Endodermal cell (in vitro differentiated cells): ENCODE results near the gene DNAJC12. TPM values are rescaled to one million over a fixed set of nuclear protein-coding genes. Genes with fewer than 3 reads are reported as not detected.

Experiments used
- DNase-seq: peaks from one replicate; pipeline ENCODE4 v3.0.0-alpha.2; 2017
- H3K27ac ChIP-seq: 2 replicates; pipeline ENCODE4 v1.5.1; 2013; ENCODE audit warnings: mild to moderate bottlenecking, low read depth, low read length, moderate library complexity
- H3K27me3 ChIP-seq: 2 replicates; pipeline ENCODE4 v1.6.1; 2013; ENCODE audit warnings: mild to moderate bottlenecking, low read length, moderate library complexity; ENCODE audit not compliant: insufficient read depth, control insufficient read depth, poor library complexity, severe bottlenecking
- H3K36me3 ChIP-seq: 2 replicates; pipeline ENCODE4 v1.7.0; 2013; ENCODE audit warnings: mild to moderate bottlenecking, low read length, moderate library complexity; ENCODE audit not compliant: control insufficient read depth, insufficient read depth
- H3K4me1 ChIP-seq: one replicate; pipeline ENCODE4 v1.7.0; 2013; ENCODE audit warnings: low read length; ENCODE audit not compliant: control insufficient read depth, insufficient read depth
- H3K4me3 ChIP-seq: 2 replicates; pipeline ENCODE4 v1.5.1; 2013; ENCODE audit warnings: mild to moderate bottlenecking, low read length, moderate library complexity
- H3K9ac ChIP-seq: 2 replicates; pipeline ENCODE4 v1.6.1; 2013; ENCODE audit warnings: mild to moderate bottlenecking, low read length, moderate library complexity; ENCODE audit not compliant: poor library complexity, severe bottlenecking; ENCODE audit errors: extremely low read depth
- H3K9me3 ChIP-seq: 2 replicates; pipeline ENCODE4 v1.6.1; 2013; ENCODE audit warnings: mild to moderate bottlenecking, low read length, moderate library complexity; ENCODE audit not compliant: control insufficient read depth
- H3K27ac Mint-ChIP-seq: 2 replicates; pipeline ENCODE4 v1.8.0; 2020; ENCODE audit warnings: mixed read lengths
- H3K27me3 Mint-ChIP-seq: 2 replicates; pipeline ENCODE4 v1.8.0; 2021; ENCODE audit warnings: mild to moderate bottlenecking, mixed read lengths; ENCODE audit not compliant: insufficient read depth
- H3K36me3 Mint-ChIP-seq: 2 replicates; pipeline ENCODE4 v1.8.0; 2020; ENCODE audit warnings: low read depth, mixed read lengths
- H3K4me1 Mint-ChIP-seq: 2 replicates; pipeline ENCODE4 v1.8.0; 2020; ENCODE audit warnings: mixed read lengths
- H3K4me3 Mint-ChIP-seq: 2 replicates; pipeline ENCODE4 v1.8.0; 2020; ENCODE audit warnings: mild to moderate bottlenecking, moderate library complexity, mixed read lengths
- H3K9me3 Mint-ChIP-seq: 2 replicates; pipeline ENCODE4 v1.8.0; 2020; ENCODE audit warnings: mild to moderate bottlenecking, mixed read lengths
- WGBS, 2 experiments: methylation state at CpG; one replicate each; pipeline versions ENCODE4 v1.1.5 to v1.1.7; 2013; ENCODE audit warnings: missing lambda C conversion rate in 2 of 2, mixed read lengths in 1 of 2; ENCODE audit not compliant: insufficient coverage in 1 of 2, insufficient read length in 1 of 2; 5-methylcytosine and 5-hydroxymethylcytosine counted together
- total RNA-seq, 2 donors: library from RNA; stranded (reverse); fragmentation: NEBNext Ultra II Directional in 1 of 2; extraction: Animal tissue kit (Norgen Biotek cat#: 25700) in 1 of 2; gene quantifications; 2 replicates in 1 of 2; 3 replicates in 1 of 2; pipeline ENCODE4 v1.2.1, GENCODE V29; 2021
- TF ChIP-seq, protein P1 (sequence below): fragments of 200-600 bp; sonication (generic); conservative IDR thresholded peaks from 2 replicates; pipeline ENCODE4 v1.5.0; 2021; ENCODE audit warnings: antibody characterized with exemption, mild to moderate bottlenecking

DNAJC12 gene
- total RNA-seq, 2 donors from 2014 or later = 0.59 TPM; not detected in 1

DNA sequence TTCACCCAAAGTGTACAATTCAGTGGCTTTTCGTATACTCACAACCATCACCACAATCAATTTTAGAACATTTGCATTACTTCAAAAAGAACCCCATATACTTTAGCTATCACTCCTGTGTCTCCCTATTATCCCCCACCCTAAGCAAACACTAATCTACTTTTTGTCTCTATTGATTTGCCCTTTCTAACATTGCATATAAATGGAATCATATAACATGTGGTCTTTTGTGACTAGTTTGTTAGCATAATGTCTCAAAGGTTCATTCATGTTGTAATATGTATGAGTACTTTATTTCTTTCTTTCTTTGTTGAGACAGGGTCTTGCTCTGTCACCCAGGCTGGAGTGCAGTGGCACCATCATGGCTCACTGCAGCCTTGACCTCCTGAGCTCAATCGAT, 21.0 kb upstream of the DNAJC12 start:
- Mint-ChIP-seq H3K4me1 (peaks cover 17% of the 10 kb centered on the region), H3K27me3 (no peaks in the 10 kb centered on the region), H3K27ac (no peak overlapping the region), H3K4me3 (no peak overlapping the region), H3K36me3 (no peaks in the 10 kb centered on the region), H3K9me3 (peaks cover 1% of the 10 kb centered on the region)
- H3K9ac ChIP-seq = no peak overlapping the region
- H3K4me1 ChIP-seq = peaks cover 6% of the 10 kb centered on the region
- WGBS, 2 experiments = 91 to 100% methylated on average over 1 to 2 of the region's 2 CpGs
- H3K36me3 ChIP-seq = no peaks in the 10 kb centered on the region
- no peaks in the 10 kb centered on the region for H3K27me3 ChIP-seq
- no peaks in the 10 kb centered on the region for H3K9me3 ChIP-seq
- H3K4me3 ChIP-seq = no peak overlapping the region
- DNase-seq = no peak
- no peak overlapping the region for H3K27ac ChIP-seq
- TF ChIP-seq, protein P1, sequence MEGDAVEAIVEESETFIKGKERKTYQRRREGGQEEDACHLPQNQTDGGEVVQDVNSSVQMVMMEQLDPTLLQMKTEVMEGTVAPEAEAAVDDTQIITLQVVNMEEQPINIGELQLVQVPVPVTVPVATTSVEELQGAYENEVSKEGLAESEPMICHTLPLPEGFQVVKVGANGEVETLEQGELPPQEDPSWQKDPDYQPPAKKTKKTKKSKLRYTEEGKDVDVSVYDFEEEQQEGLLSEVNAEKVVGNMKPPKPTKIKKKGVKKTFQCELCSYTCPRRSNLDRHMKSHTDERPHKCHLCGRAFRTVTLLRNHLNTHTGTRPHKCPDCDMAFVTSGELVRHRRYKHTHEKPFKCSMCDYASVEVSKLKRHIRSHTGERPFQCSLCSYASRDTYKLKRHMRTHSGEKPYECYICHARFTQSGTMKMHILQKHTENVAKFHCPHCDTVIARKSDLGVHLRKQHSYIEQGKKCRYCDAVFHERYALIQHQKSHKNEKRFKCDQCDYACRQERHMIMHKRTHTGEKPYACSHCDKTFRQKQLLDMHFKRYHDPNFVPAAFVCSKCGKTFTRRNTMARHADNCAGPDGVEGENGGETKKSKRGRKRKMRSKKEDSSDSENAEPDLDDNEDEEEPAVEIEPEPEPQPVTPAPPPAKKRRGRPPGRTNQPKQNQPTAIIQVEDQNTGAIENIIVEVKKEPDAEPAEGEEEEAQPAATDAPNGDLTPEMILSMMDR = no peak

DNA sequence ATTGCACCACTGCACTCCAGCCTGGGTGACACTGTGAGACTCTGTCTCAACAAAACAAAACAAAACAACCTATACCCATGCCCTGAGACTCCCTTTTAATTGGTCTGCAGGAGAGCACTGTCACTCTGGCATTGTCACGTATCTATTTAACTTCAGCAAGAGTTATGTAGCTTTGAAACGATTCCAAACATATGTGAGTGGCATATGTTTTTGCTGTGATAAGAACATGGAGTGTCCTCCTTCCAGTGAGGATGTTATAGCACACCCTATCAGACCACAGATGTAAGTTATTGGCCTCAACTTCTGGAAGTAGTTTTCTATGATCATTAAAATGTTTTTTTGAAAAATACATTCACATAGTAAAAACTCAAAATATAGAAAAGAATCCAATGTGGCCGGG, 15.5 kb upstream of the DNAJC12 start:
- no peak overlapping the region for H3K27ac ChIP-seq
- WGBS, 2 experiments = 89 to 90% methylated on average over 3 of the region's 3 CpGs
- no peak overlapping the region for H3K4me3 ChIP-seq
- H3K27me3 ChIP-seq = no peaks in the 10 kb centered on the region
- H3K4me1 Mint-ChIP-seq = no peaks in the 10 kb centered on the region
- TF ChIP-seq, protein P1 = no peak
- no peaks in the 10 kb centered on the region for H3K36me3 Mint-ChIP-seq
- DNase-seq = no peak
- no peaks in the 10 kb centered on the region for H3K27me3 Mint-ChIP-seq
- no peak overlapping the region for H3K27ac Mint-ChIP-seq
- no peak overlapping the region for H3K9ac ChIP-seq
- no peaks in the 10 kb centered on the region for H3K9me3 ChIP-seq
- H3K4me3 Mint-ChIP-seq = no peak overlapping the region
- H3K4me1 ChIP-seq = no peaks in the 10 kb centered on the region
- no peaks in the 10 kb centered on the region for H3K9me3 Mint-ChIP-seq
- no peaks in the 10 kb centered on the region for H3K36me3 ChIP-seq

DNA sequence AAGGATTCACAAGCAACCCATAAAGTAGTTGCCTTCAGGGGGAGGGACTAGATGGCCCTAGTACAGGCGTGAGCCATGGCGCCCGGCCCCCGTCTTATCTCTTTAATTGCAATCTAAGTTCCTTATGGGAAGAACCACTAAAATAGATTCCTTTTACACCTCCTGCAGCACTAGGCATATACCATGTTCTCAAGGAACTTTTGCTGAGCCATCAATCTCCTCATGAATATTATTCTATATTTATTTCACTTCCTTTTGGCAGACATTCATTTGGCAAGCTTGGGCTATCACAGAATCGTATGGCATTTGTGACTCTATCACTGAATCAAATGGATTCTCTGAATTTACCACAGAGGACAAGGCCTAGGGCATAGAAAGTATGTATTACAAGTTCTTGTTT, 14.8 kb upstream of the DNAJC12 start:
- Mint-ChIP-seq H3K9me3 (no peaks in the 10 kb centered on the region), H3K4me3 (no peak overlapping the region), H3K27ac (no peak overlapping the region), H3K4me1 (no peaks in the 10 kb centered on the region), H3K27me3 (no peaks in the 10 kb centered on the region), H3K36me3 (no peaks in the 10 kb centered on the region)
- no peak overlapping the region for H3K4me3 ChIP-seq
- no peak overlapping the region for H3K27ac ChIP-seq
- DNase-seq = no peak
- no peaks in the 10 kb centered on the region for H3K9me3 ChIP-seq
- H3K4me1 ChIP-seq = no peaks in the 10 kb centered on the region
- WGBS, 2 experiments = 91 to 100% methylated on average over 1 to 5 of the region's 5 CpGs
- H3K9ac ChIP-seq = no peak overlapping the region
- H3K36me3 ChIP-seq = no peaks in the 10 kb centered on the region
- no peaks in the 10 kb centered on the region for H3K27me3 ChIP-seq
- TF ChIP-seq, protein P1 = no peak
